GM12891 (cell line): ENCODE results near the gene PGAM2.

Experiments used
- POLR2A ChIP-seq: IDR thresholded peaks from 2 replicates; pipeline ENCODE4 v1.6.1; 2011; ENCODE audit warnings: low read depth, low read length, control low read depth
- POLR2AphosphoS5 ChIP-seq: IDR thresholded peaks from 2 replicates; pipeline ENCODE4 v1.6.1; 2011; ENCODE audit warnings: low read depth, low read length, control low read depth
- POU2F2 ChIP-seq: IDR thresholded peaks from 2 replicates; pipeline ENCODE4 v1.6.1; 2011; ENCODE audit warnings: low read depth, mild to moderate bottlenecking, control low read depth, low read length, moderate library complexity
- TAF1 ChIP-seq: IDR thresholded peaks from 2 replicates; pipeline ENCODE4 v1.6.1; 2011; ENCODE audit warnings: low read depth, low read length, control low read depth

GRCh38 chr7:44076101-44076895 is 10.9 kb upstream of the PGAM2 start:
- TF ChIP-seq POLR2A (no peak), POLR2AphosphoS5 (no peak), TAF1 (no peak), POU2F2 (no peak)
